RWPE2 (cell line): ENCODE results near the gene TNRC6B.
A peak's percentile ranks its signal among the peaks of the same experiment; 100 is the strongest.
"Not testable (repeated sequence)": the region's sequence is repeated elsewhere in the genome, so short reads cannot be mapped to it uniquely, and the experiment has no call there.

Experiments
- ATAC-seq: fragments of 200-7000 bp; cut with Tn5 transposase; 3 replicates; pipeline ENCODE4 v1.9.1; 2021; ENCODE audit warnings: low read depth
- DNase-seq: peaks from one replicate; pipeline ENCODE4 v3.0.0-alpha.2; 2020; ENCODE audit warnings: low spot score
- H3K27ac ChIP-seq: fragments of 450-650 bp; 2 replicates; pipeline ENCODE4 v1.5.1; 2017; ENCODE audit warnings: mild to moderate bottlenecking; ENCODE audit not compliant: poor library complexity, severe bottlenecking
- H3K27me3 ChIP-seq: fragments of 250-450 bp; sonication (Bioruptor Pico); 2 replicates; pipeline ENCODE4 v1.5.1; 2021; ENCODE audit warnings: mild to moderate bottlenecking, moderate library complexity; ENCODE audit not compliant: insufficient read depth, poor library complexity, severe bottlenecking
- H3K36me3 ChIP-seq: fragments of 250-450 bp; sonication (Bioruptor Pico); 2 replicates; pipeline ENCODE4 v1.5.1; 2020; ENCODE audit warnings: low read depth, mild to moderate bottlenecking, moderate library complexity
- H3K4me1 ChIP-seq: fragments of 250-450 bp; sonication (Bioruptor Pico); 2 replicates; pipeline ENCODE4 v1.5.1; 2021; ENCODE audit warnings: mild to moderate bottlenecking, moderate library complexity; ENCODE audit not compliant: insufficient read depth, poor library complexity, severe bottlenecking
- H3K4me3 ChIP-seq: fragments of 250-450 bp; sonication (Bioruptor Pico); 2 replicates; pipeline ENCODE4 v1.5.1; 2021; ENCODE audit warnings: mild to moderate bottlenecking, moderate library complexity; ENCODE audit not compliant: severe bottlenecking
- H3K9me3 ChIP-seq: fragments of 250-450 bp; sonication (Bioruptor Pico); 2 replicates; pipeline ENCODE4 v1.5.1; 2021; ENCODE audit warnings: mild to moderate bottlenecking, moderate library complexity; ENCODE audit not compliant: severe bottlenecking
- CTCF ChIP-seq: fragments of 450-650 bp; IDR thresholded peaks from one replicate; pipeline ENCODE4 v1.5.1; 2017; ENCODE audit warnings: mild to moderate bottlenecking, moderate library complexity; ENCODE audit not compliant: poor library complexity, severe bottlenecking

Gene TNRC6B

GRCh38 chr22:40218723-40219294, 41.1 kb downstream of the TNRC6B start:
- Histone ChIP-seq H3K27ac (no peak overlapping the region), H3K9me3 (no peaks in the 10 kb centered on the region), H3K36me3 (no peaks in the 10 kb centered on the region), H3K4me3 (no peak overlapping the region), H3K4me1 (peaks cover 18% of the 10 kb centered on the region), H3K27me3 (no peaks in the 10 kb centered on the region)
- TF ChIP-seq CTCF: no peak
- ATAC-seq (no peak), DNase-seq (no peak)

GRCh38 chr22:40220316-40221054, 42.8 kb downstream of the TNRC6B start:
- Histone ChIP-seq H3K4me3 (peak overlapping the region; percentile 3), H3K27me3 (no peaks in the 10 kb centered on the region), H3K9me3 (no peaks in the 10 kb centered on the region), H3K36me3 (no peaks in the 10 kb centered on the region), H3K27ac (peak overlapping the region; percentile 82), H3K4me1 (peaks cover 18% of the 10 kb centered on the region)
- TF ChIP-seq CTCF: no peak
- ATAC-seq: peak; percentile 70
- DNase-seq: no peak

GRCh38 chr22:40221055-40221414, 43.3 kb downstream of the TNRC6B start:
- no peak; the same call in 2 of the 3 replicates for ATAC-seq
- TF ChIP-seq CTCF: no peak
- Histone ChIP-seq H3K9me3 (no peaks in the 10 kb centered on the region), H3K36me3 (no peaks in the 10 kb centered on the region), H3K4me1 (peaks cover 18% of the 10 kb centered on the region), H3K27ac (peak overlapping the region; percentile 82), H3K27me3 (no peaks in the 10 kb centered on the region), H3K4me3 (no peak overlapping the region)
- no peak for DNase-seq

- DNase-seq, H3K36me3 ChIP-seq, H3K9me3 ChIP-seq, H3K27ac ChIP-seq, ATAC-seq, H3K4me3 ChIP-seq, H3K27me3 ChIP-seq: not testable (repeated sequence)
- H3K4me1 ChIP-seq: peaks cover 18% of the 10 kb centered on the region
Observed at GRCh38 chr22:40222979-40223378, 45.3 kb downstream of the TNRC6B start.

- no peak overlapping the region for H3K4me3 ChIP-seq
- peaks cover 17% of the 10 kb centered on the region for H3K4me1 ChIP-seq
- ATAC-seq: no peak
- H3K36me3 ChIP-seq: no peaks in the 10 kb centered on the region
- no peak for TF ChIP-seq CTCF
- DNase-seq: no peak
- H3K9me3 ChIP-seq: no peaks in the 10 kb centered on the region
- no peaks in the 10 kb centered on the region for H3K27me3 ChIP-seq
- H3K27ac ChIP-seq: no peak overlapping the region
Observed at GRCh38 chr22:40224702-40225101, 47.0 kb downstream of the TNRC6B start.
